Lung (tissue), 12 donors: ENCODE data around the gene PBRM1. TPM values are rescaled to one million over a fixed set of nuclear protein-coding genes. Genes with fewer than 3 reads are reported as not detected.

Source experiments
- ATAC-seq: fragments of 200-7000 bp; cut with Tn5 transposase; one replicate; pipeline ENCODE4 v1.9.1; 2020; ENCODE audit warnings: moderate number of reproducible peaks; ENCODE audit not compliant: insufficient read depth, low FRiP score
- DNase-seq, 3 donors: peaks; one replicate each; pipeline ENCODE4 v3.0.0-alpha.2; 2013 to 2017
- H3K27ac ChIP-seq, 2 donors: one replicate each; pipeline ENCODE4 v1.5.1; 2013; ENCODE audit warnings: mild to moderate bottlenecking in 2 of 2, moderate library complexity in 2 of 2, control low read depth in 1 of 2, inconsistent platforms in 1 of 2, low read depth in 1 of 2, low read length in 1 of 2
- H3K27me3 ChIP-seq, 3 donors: one replicate each; pipeline ENCODE4 v1.5.1; 2013; ENCODE audit warnings: low read length in 2 of 3; ENCODE audit not compliant: control insufficient read depth in 3 of 3, insufficient read depth in 3 of 3
- H3K36me3 ChIP-seq, 4 donors: one replicate each; pipeline ENCODE4 v1.5.1; 2013; ENCODE audit warnings: low read length in 4 of 4, mild to moderate bottlenecking in 1 of 4, moderate library complexity in 1 of 4; ENCODE audit not compliant: control insufficient read depth in 4 of 4, insufficient read depth in 4 of 4
- H3K4me1 ChIP-seq, 5 donors: one replicate each; pipeline ENCODE4 v1.5.1; 2013; ENCODE audit warnings: low read length in 5 of 5, mild to moderate bottlenecking in 2 of 5, moderate library complexity in 1 of 5; ENCODE audit not compliant: control insufficient read depth in 5 of 5, insufficient read depth in 5 of 5
- H3K4me3 ChIP-seq: one replicate; pipeline ENCODE4 v1.5.1; 2013; ENCODE audit warnings: mild to moderate bottlenecking, control low read depth, moderate library complexity
- H3K9ac ChIP-seq, 2 donors: one replicate each; pipeline ENCODE4 v1.5.1; 2013; ENCODE audit warnings: low read length in 2 of 2, control low read depth in 1 of 2; ENCODE audit not compliant: insufficient read depth in 1 of 2
- H3K9me3 ChIP-seq, 4 donors: one replicate each; pipeline ENCODE4 v1.5.1; 2013; ENCODE audit warnings: low read length in 3 of 4, mild to moderate bottlenecking in 1 of 4, moderate library complexity in 1 of 4; ENCODE audit not compliant: control insufficient read depth in 4 of 4, insufficient read depth in 3 of 4
- WGBS, 2 donors: extraction: QIAGEN DNeasy Blood & Tissue Kit; methylation state at CpG; one replicate each; pipeline ENCODE4 v1.1.7; 2013; 5-methylcytosine and 5-hydroxymethylcytosine counted together
- polyA plus RNA-seq, 2 donors: library from polyadenylated mRNA; stranded (reverse); fragments of 200-250 nt; gene quantifications; one replicate each; pipeline ENCODE4 v1.2.1, GENCODE V29; 2013
- total RNA-seq, 2 donors: library from RNA; depleted of rRNA in 1 of 2; stranded (reverse); fragments of >200 nt in 1 of 2; gene quantifications; one replicate each; pipeline ENCODE4 v1.2.1, GENCODE V29; 2014 to 2021
- TF ChIP-seq, protein P1 (sequence below): IDR thresholded peaks from 2 replicates; pipeline ENCODE4 v1.5.1; 2012; ENCODE audit warnings: mild to moderate bottlenecking; ENCODE audit errors: control extremely low read depth, extremely low read depth
- donor health status: control.
- donor health status: control.
- donor health status: Bipolar disorder and iron deficiency.
- donor health status: healthy.
- donor health status: DM: yes; HTN: yes; CAD: no.

The PBRM1 gene
- total and polyA plus RNA-seq, 4 donors: 9.8 to 92.8 (median 40.7) TPM

GRCh38 chr3:52614689-52615088 lies 71.0 kb downstream of the PBRM1 start:
- H3K27me3 ChIP-seq: no peaks in the 10 kb centered on the region
- H3K27ac ChIP-seq: no peak overlapping the region
- no peak overlapping the region for H3K9ac ChIP-seq
- TF ChIP-seq, protein P1, sequence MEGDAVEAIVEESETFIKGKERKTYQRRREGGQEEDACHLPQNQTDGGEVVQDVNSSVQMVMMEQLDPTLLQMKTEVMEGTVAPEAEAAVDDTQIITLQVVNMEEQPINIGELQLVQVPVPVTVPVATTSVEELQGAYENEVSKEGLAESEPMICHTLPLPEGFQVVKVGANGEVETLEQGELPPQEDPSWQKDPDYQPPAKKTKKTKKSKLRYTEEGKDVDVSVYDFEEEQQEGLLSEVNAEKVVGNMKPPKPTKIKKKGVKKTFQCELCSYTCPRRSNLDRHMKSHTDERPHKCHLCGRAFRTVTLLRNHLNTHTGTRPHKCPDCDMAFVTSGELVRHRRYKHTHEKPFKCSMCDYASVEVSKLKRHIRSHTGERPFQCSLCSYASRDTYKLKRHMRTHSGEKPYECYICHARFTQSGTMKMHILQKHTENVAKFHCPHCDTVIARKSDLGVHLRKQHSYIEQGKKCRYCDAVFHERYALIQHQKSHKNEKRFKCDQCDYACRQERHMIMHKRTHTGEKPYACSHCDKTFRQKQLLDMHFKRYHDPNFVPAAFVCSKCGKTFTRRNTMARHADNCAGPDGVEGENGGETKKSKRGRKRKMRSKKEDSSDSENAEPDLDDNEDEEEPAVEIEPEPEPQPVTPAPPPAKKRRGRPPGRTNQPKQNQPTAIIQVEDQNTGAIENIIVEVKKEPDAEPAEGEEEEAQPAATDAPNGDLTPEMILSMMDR: no peak
- H3K36me3 ChIP-seq: peaks cover 9 to 26% (median 19%) of the 10 kb centered on the region in 4 donors
- ATAC-seq: no peak
- no peak for DNase-seq
- H3K9me3 ChIP-seq: no peaks in the 10 kb centered on the region
- peaks cover 0 to 16% (median 0%) of the 10 kb centered on the region in 5 donors for H3K4me1 ChIP-seq
- WGBS, 2 donors: 90 to 95% methylated on average over 3 of the region's 3 CpGs
- no peak overlapping the region for H3K4me3 ChIP-seq

- TF ChIP-seq, protein P1: no peak
- no peak overlapping the region for H3K9ac ChIP-seq
- no peaks in the 10 kb centered on the region for H3K27me3 ChIP-seq
- ATAC-seq: no peak
- no peak overlapping the region for H3K4me3 ChIP-seq
- H3K36me3 ChIP-seq: peaks cover 11 to 42% (median 20%) of the 10 kb centered on the region in 4 donors
- DNase-seq: no peak
- WGBS, 2 donors: 95 to 97% methylated on average over 8 of the region's 8 CpGs
- no peak overlapping the region for H3K27ac ChIP-seq
- peaks cover 0 to 3% (median 0%) of the 10 kb centered on the region in 5 donors for H3K4me1 ChIP-seq
- no peaks in the 10 kb centered on the region for H3K9me3 ChIP-seq
These were observed 76.3 kb downstream of the PBRM1 start for GRCh38 chr3:52609316-52609815.

DNA sequence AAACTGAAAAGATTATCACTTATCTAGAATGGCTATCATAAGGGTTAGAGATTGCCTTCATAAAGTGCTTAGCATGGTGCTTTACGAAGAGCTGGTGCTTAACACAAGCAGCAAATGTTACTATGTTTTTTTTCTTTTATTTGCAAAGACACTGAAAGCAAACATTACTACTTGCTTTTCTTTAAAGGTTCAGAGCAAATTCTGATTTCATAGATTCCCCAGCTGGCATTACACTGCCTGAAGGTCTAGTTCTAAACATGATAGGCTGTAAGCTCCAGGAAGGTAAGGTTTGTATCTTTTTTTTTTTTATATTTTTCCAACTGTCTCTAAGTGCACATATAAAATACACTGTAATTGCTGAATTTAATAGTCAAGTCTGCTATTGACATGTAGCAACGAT lies 77.4 kb downstream of the PBRM1 start:
- H3K9ac ChIP-seq: no peak overlapping the region
- H3K36me3 ChIP-seq: peaks cover 11 to 43% (median 21%) of the 10 kb centered on the region in 4 donors
- no peak overlapping the region for H3K27ac ChIP-seq
- no peak overlapping the region for H3K4me3 ChIP-seq
- TF ChIP-seq, protein P1: no peak
- H3K4me1 ChIP-seq: no peaks in the 10 kb centered on the region
- ATAC-seq (no peak), DNase-seq (no peak)
- H3K27me3 ChIP-seq: no peaks in the 10 kb centered on the region
- no peaks in the 10 kb centered on the region for H3K9me3 ChIP-seq
- 83 to 99% methylated on average over 2 of the region's 2 CpGs for WGBS, 2 donors
